HG02759 (cell line): ENCODE data around the gene TECPR1.

ENCODE experiments used
- ATAC-seq: cut with Tn5 transposase; IDR thresholded peaks from one replicate; pipeline ENCODE4 v1.9.1; 2021; ENCODE audit warnings: mild to moderate bottlenecking, moderate library complexity; ENCODE audit not compliant: unreplicated experiment

The TECPR1 gene

DNA sequence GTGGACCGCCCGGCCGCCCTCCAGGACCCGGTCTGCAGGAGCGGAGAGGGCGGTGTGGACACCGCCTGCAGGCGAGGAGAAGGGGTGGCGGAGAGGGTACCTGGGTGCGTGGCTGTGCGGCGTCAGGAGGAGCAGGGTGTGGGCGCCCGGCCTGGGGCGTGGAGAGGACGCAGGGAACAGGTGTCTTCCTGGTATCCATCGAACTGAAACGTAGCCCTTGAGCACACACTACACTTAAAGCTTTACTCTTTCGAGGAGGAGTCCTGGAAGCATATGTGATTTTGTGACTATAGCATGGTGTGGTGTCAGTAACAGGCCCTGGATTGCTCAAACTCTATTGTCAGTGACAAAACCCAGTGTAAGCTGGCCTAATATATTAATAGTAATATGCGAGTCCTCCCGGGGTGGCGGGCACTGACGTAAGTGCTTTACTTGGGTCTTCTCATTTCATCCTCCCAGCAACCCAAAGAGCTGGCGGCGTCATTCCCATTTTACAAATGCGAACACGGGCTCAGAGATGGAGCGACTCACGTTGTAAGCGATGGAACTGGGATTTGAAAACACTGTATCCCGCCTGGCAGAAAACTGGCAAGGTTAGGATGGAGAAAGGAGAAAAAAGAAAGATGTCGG is 508 bp upstream of the TECPR1 start:
- ATAC-seq = peak; percentile 35

DNA sequence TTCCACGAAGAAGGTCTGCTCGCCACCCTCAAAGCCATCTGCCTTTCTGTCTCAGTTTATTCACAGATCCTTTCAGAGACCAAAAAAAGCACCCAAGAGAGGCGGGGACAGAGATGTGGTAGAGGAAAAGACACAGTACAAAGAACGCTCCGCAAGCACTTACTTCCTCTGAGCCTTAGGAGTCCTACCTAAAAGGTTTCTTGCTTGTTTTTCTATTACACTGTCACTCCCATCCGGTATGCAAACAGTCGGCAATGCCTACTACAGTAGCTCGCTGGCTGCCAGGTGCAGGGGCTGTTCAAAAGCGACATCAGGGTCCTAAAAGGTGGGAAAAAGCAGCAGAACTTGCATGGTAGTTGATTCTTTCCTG is 816 bp downstream of the TECPR1 start:
- peak; percentile 6 for ATAC-seq

DNA sequence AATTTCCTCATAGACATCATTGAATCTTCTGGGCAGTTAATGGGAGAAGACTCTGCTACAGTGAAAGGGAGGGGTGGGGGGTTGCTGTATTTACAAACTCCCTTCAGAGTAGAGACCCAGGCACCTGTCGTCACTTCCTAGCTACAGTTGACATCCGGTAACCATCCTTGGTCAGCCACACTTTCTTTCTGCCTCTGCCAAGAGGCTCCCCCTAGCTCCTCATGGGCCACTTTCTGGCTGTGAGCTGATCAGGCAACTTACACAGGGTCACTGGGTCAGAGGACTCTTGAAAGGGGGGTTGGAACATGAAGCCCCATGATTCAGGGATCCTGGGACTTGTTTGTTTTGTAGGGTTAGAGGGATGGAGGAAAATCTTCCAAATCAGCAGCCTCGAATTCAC is 1.2 kb downstream of the TECPR1 start:
- ATAC-seq = no peak

DNA sequence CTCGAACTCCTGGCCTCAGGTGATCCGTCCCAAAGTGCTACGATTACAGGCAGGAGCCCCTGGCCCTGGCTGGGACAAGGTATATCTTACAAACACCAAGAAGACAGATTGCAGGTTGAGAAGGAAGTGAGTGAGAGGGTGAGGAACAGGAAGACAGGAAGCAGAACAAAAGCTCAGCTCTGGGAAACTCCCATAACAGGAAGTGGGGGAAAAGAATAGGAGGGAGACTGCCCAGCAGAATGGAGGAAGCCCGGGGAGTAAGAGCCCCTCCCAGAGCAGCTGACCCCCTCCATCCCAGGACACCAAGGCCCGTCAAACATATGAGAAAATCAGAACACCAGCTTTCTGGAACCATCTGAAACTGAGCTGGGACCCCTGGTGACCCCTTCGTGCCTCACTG is 2.9 kb downstream of the TECPR1 start:
- no peak for ATAC-seq

DNA sequence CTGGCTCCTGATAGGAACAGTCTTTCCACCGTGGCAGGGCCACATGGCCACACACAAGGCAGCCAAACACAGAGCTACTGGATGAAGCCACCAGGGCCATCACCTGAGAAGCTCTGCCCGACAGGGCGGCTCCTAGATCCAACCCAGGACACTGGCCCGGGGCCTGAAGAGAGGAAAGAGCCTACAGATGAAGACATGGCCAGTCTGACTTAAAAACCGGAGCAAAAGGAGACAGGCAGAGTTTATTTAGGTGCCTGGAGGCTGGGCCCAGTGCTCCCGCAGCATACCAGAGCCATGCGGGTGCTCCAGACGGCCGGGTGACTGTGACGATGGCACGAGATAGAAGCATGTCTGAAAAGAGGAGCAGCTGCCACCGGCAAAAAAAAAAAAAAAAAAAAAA is 3.9 kb downstream of the TECPR1 start:
- no peak for ATAC-seq

DNA sequence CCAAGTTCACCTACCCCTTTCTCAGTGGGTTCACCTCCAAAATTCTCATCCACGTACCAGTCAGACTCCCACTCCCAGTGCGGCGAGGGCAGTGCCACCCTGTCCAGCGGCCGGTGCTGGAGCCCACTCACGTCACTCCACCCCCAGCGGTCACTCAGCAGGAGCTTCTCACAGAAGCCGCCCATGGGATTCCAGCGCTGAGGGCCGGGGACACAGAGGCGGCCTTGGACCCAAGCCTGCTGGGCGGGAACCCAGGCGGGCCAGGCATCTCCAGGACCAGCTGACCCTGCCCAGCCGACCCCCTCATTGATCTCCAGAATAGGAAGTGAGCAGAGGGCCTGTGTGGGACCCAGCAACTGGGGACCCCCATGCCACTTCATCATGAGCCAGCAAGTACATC is 7.2 kb downstream of the TECPR1 start:
- no peak for ATAC-seq

DNA sequence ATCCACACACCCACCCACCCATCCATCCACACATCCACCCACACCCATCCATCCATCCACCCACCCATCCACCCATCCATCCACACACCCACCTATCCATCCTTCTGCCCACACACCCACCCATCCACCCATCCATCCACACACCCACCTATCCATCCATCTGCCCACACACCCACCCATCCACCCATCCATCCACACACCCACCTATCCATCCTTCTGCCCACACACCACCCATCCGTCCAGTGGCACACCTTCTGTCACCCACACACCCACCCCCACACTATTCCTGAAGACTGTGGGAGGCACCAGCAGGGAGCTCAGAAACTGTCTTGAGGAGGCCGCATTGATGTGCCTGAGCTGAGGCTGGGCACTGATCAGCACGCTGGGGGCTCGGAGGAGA is 9.1 kb downstream of the TECPR1 start:
- no peak for ATAC-seq

DNA sequence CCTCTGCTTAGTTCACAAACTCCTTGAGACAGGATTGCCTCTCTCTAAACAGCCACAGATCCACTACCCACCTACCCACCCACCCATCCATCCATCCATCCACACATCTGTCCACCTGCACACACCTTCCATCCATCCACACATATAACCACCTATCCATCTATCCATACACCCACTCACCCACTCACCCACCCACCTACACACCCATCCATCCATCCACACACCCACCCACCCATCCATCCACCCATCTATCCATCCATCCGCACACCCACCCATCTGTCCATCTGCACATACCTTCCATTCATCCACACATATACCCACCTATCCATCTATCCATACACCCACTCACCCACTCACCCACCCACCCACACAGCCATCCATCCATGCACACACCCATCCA is 9.7 kb downstream of the TECPR1 start:
- ATAC-seq = no peak

DNA sequence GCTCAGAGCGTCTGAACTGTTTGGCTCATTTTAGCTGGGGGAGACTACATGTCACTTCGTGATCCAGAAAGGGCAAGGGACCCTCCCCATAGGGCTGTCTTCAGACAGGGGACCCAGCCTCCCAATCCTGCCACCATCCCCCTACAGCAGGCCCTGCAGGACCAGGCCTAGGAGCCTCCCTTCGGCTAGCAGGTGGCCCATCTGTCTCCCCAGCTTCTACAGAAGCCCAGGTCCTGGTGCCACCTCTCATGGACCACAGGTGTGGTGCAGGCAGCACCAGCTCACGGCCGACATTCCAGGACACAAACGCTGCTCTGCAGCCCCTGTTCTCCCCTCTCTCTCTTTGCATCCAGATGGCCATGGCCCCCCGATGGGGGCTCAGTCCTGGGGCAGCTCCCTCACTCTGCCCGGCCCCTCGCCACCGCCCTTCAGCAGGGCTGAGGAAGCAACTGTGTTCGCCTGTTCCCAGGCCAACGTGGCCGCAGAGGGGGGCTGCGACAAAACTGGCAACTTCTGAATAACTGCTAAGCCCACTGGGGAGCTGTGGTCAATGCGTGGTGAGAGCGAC is 10.3 kb downstream of the TECPR1 start:
- peak; percentile 18 for ATAC-seq

DNA sequence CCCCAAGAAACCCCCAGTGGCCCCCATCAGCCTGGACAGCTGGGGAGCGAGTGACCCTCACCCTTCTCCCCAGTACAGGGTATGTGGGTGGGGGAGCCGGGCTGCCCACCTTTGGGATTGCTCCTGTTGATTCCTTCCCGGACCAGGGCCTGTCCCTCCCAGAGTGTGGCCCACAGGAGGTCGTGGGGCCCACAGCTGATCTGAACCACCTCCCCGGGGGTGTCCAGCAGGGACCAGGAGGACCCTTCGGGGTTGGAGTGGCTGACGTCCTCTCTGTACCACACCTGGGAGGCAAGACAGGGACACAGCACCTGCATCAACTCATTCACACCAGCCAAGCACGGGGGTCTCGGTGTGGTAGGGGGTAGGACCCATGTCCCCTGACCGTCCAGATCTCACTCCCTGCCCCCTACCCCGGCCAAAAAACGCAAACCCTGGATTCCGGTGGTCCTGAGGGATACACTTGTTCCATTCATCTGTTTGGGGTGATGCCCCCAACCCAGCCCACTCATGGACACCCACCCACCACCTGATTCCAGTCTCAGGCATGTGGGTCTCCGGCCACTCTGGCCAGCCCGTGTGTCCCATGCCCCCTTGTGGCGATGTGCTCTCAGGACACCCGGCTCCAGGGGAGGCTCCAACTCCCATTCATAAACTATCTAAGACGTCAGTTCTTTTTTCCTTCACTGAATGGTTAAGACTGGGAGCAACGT is 10.9 kb downstream of the TECPR1 start:
- peak; percentile 68 for ATAC-seq

DNA sequence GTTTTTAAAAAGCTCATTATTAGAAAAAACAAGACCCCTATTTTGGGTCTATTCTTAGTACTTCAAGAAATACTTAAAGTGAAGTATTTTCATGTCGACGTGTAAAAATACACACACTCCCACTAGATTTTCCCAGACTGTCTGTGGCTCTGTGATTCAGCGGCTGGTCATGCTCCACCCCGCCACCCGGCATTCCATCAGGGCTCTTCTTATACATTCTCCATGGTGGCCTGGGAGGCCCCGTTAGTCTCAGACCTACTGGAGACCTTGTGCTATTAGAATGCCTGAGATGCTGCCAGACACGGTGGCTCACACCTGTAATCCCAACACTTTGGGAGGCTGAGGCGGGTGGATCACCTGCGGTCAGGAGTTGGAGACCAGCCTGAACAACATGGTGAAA is 13.1 kb downstream of the TECPR1 start:
- ATAC-seq = no peak

DNA sequence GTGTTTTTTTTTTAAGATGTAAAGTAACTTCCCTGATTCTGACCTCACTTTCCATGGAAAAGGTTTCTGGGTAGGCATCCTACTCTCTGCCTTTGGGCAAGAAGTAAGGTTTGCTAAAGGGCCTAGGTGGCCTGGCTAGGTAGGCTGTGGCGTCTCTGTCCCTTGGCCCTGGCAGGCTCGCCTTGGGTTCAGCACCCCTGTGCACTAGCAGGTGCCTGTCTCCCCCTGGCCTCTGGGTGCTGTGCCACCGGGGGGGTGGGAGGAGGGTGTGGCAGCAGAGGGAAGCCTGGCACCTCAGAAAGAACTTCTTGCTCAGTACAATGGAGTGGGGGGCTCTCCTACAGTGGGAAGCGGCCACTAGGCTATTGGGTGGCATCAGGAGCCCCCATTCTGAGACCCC is 14.0 kb downstream of the TECPR1 start:
- no peak for ATAC-seq

DNA sequence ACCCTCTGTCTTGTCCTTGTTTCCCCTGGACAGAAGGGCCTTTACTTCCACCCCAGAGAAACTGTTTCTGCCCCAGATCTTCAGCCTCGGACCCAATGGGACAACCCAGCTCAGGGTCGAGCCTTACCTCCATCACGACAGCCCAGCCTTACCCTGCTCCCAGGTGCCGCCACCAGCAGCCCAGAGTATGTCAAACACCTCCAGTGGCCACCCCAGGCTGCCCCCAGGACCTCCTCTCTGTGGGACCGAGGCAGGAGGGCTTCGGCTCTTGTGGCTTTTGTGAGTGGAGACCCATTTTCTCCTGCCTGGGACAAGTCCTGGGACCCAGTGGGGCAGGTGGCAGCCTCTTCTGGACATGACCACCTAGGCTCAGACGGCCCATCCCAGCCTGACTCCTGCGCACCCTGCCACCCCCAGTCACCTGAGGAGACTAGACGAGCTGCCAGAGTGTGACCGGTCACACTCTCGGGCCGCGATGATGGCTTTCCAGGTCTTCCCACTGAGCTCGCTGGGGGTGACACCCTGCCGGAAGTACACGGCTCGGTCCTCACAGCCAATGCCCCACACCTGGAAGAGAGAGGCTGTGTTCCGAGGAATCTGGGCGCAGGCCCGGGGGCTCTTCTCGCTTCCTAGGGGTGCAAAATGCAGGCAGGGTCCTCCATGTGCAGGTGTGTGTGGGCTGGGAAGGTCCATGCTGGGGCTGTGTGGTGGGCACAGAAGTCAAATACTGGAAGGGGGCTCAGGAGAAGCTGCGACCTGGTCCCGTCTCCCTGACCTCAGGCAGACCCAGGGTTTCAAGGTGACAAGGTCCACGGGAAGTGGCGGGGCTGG is 15.5 kb downstream of the TECPR1 start:
- no peak for ATAC-seq

DNA sequence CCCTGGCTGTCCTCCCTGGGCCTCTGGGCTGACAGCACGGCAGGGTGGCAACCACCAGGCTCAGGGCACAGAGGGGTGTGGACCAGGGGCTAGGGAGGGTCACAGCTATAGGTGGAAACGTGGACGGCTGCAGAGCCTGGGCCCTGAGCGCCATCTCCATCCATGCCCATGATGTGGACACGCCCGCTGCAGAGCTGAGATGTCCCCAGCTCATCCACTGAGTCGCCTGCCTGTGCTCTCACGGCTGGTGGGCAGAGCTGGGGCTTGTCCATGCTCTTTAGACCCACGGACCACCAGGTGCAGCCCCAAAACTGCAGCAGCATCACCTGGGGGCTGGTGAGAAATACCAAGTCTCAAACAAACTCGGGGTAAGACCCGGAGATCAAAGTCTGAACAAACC is 16.1 kb downstream of the TECPR1 start:
- no peak for ATAC-seq

DNA sequence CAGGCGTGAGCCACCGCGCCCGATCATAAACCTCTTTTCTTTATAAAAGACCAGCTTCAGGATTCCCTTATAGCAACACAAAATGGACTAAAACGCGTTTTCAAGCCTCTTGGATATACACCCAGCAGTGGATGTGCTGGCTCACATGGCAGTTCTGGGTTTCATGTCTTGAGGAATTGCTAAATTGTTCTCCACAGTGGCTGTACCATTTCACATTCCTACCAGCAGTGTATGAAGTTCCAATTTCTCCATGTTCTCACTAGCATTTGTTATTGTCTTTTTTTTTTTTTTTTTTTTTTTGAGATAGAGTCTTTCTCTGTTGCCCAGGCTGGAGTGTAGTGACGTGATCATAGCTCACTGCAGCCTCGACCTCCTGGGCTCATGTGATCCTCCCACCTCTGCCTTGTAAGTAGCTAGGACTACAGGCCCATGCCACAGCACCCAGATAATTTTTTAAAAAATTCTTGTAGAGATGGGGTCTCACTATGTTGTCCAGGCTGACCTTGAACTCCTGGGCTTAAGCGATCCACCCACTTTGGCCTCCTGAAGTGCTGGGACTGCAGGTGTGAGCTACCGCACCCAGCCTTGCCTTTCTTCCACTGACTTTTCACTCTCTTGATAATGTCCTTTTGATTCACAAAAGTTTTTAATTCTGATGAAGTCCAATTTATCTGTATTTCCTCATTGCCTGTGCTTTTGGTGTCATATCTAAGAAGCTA is 17.4 kb downstream of the TECPR1 start:
- ATAC-seq = no peak

DNA sequence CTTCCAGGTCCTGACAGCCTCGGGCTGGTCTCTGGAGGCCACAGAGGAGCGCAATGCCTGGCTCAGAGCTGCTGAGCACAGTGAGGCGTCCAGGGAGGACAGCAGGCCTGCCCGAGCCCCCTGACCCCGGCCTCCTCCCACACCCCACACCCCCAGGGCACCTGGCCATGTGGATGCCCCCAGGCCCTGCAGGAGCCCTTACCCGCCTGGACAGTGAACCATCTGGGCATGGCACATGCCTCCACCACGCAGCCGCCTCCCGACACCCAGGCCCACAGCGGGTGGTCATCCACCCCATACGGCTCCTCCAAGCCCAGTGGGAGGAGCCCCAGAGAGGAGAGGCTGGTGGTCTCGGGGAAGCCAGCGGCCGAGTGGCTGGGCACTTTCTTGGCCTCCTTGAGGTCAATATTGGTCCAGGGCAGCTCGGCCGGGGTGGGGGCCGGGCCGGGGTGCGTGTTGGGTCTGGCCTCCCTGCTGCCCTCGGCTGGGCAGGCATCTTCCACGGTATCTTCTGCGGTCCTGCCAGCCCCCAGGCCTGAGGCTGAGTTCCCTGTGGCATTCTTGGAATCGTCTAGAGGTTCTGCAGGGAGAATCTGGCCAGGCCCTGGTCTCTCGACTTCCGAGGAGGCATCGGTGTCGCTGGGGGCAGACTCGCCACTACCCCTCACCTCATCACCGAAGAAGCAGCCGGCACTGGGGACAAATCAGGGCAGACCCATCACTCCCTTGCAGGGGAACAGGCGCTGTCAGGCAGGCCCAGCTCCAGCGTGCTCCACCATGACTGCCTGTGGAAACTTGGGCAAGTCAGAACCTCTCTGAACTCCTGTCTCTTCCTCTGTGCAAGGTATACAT is 18.6 kb downstream of the TECPR1 start:
- no peak for ATAC-seq

DNA sequence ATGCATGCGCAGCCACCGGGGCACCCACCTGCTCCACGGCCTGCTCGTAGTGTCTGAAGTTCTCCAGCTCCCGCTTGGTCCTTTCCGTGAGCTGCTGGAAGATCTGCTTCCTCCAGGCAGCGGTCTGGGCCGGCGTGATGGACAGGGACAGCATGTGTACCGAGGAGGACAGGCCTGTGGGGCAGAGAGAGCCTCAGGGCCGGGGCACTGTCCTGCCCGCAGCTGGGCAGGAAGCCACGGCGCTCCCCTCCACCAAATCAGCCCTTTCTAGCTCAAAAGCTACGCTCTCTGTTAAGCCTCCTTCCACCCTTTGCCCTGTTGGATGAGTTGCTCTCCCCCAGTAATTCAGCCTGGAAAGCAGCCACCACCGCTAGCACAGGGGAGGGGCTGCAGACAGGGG is 19.2 kb downstream of the TECPR1 start:
- no peak for ATAC-seq

DNA sequence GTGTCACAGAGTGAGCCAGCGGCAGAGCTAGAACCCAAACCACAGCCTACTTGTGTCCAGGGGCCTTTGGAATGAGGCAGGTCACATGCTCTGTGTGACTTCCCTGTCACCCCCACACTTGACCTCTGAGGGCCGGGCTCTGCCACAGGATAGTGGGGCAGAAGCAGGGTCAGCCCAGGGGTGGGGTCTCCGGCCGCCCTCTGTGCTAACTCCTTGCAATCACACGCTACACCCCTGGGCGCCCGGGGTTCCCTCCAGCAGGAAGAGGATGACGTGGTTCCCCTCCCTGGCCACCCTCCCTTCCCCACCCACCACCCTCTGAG is 19.8 kb downstream of the TECPR1 start:
- no peak for ATAC-seq

DNA sequence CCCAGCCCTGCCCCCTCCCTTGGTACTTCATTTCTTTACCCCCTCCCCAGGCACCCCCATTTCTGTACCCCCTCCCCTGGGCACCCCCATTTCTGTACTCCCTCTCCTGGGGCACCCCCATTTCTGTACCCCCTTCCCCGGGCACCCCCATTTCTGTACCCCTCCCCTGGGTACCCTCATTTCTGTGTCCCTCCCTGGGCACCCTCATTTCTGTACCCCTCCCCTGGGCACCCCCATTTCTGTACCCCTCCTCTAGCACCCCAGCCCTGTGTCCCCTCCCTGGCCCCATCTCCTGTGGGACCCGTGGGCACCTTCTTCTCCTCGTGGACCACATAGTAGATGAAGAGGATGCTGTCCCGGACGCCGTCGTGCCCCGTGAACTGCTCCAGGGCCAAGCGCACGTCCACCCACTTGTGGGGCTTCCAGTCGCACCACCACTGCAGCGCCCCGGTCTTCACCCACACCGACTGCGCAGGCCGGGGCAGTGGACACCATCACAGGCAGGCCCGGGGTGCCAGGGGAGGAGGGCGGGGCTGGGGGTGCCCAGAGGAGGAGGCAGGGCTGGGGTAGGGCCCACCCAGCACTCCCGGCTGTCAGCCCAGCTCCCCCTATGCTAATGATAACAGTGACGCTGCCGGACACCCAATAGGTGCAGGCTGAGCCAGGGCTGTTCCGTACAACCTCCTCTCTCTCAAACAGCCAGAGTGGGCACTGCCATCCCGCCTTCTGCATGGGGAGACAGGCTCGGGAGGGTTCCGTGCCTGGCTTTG is 20.4 kb downstream of the TECPR1 start:
- ATAC-seq = no peak
